Choroid plexus epithelial cell (primary cell): ENCODE results near the gene SNCAIP.
"Not testable (repeated sequence)": the region's sequence is repeated elsewhere in the genome, so short reads cannot be mapped to it uniquely, and the experiment has no call there.

ENCODE experiments used
- DNase-seq: peaks from one replicate; pipeline ENCODE4 v3.0.0-alpha.2; 2010; ENCODE audit warnings: low read depth
- H3K4me3 ChIP-seq: 2 replicates; pipeline ENCODE4 v1.5.1; 2011; ENCODE audit warnings: low read depth, mild to moderate bottlenecking, control low read depth, low read length, moderate library complexity
- CTCF ChIP-seq: conservative IDR thresholded peaks from 2 replicates; pipeline ENCODE4 v1.5.1; 2011; ENCODE audit warnings: low read depth, mild to moderate bottlenecking, control low read depth, inconsistent platforms, low read length, moderate library complexity

Gene SNCAIP

GRCh38 chr5:122473138-122473843 is 161.3 kb downstream of the SNCAIP start:
- DNase-seq = no peak

DNA sequence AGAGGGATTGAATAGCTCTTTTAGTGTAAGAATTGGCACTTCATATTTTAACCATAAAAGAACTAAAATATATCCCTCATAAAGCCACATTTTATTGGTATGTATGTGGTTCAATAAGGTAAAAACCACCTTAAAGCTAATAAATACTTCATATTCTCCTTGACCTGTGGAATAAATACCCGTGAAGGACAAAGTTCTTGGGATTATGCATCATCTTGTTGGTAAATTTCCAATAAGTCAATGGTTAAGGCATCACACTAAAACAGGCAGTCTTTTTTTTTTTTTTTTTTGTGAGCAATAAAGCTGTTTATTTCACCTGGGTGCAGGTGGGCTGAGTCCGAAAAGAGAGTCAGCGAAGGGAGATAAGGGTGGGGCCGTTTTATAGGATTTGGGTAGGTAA is 161.9 kb downstream of the SNCAIP start:
- no peak overlapping the region for H3K4me3 ChIP-seq
- TF ChIP-seq CTCF = no peak
- DNase-seq = no peak

More at GRCh38 chr5:122473138-122473843, 161.3 kb downstream of the SNCAIP start:
- no peak overlapping the region for H3K4me3 ChIP-seq
- no peak for TF ChIP-seq CTCF

- TF ChIP-seq CTCF = no peak
- DNase-seq = peak; percentile 46
These were observed 166.9 kb downstream of the SNCAIP start for GRCh38 chr5:122478741-122479442.

GRCh38 chr5:122480146-122480545 is 168.1 kb downstream of the SNCAIP start:
- DNase-seq = no peak
- H3K4me3 ChIP-seq = no peak overlapping the region
- no peak for TF ChIP-seq CTCF

More at GRCh38 chr5:122478741-122479442, 166.9 kb downstream of the SNCAIP start:
- no peak overlapping the region for H3K4me3 ChIP-seq

- H3K4me3 ChIP-seq = no peak overlapping the region
These were observed 172.1 kb downstream of the SNCAIP start for GRCh38 chr5:122484103-122484502.

DNA sequence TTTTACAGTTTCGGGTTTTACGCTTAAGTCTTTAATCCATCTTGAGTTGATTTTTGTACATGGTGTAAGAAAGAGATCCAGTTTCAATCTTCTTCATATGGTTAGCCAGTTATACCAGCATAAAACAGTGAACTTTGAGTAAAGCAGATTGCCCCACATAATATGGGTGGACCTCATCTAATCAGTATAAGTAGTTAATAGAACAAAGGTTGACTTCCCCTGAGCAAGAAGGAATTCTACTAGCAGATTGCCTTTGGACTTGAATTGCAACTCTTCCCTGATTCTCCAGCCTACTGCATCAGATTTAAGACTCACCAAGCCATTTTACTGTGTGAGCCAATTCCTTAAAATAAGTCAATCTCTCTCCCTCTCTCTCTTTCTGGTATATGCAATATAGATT is 173.2 kb downstream of the SNCAIP start:
- no peak for DNase-seq
- TF ChIP-seq CTCF = no peak
- H3K4me3 ChIP-seq = no peak overlapping the region

More at GRCh38 chr5:122484103-122484502, 172.1 kb downstream of the SNCAIP start:
- no peak for TF ChIP-seq CTCF
- DNase-seq = no peak

GRCh38 chr5:122486616-122487015 is 174.6 kb downstream of the SNCAIP start:
- DNase-seq, H3K4me3 ChIP-seq: not testable (repeated sequence)
